HG03175 (cell line): Measurements from ENCODE around the gene SFSWAP.

Experiments
- ATAC-seq: cut with Tn5 transposase; IDR thresholded peaks from one replicate; pipeline ENCODE4 v1.9.1; 2021; ENCODE audit warnings: mild to moderate bottlenecking, moderate library complexity; ENCODE audit not compliant: unreplicated experiment

Gene SFSWAP

GRCh38 chr12:131784909-131785762, 74.2 kb downstream of the SFSWAP start:
- ATAC-seq = no peak

- no peak for ATAC-seq
Measured at GRCh38 chr12:131785763-131786330, 75.0 kb downstream of the SFSWAP start.

GRCh38 chr12:131786331-131786730, 75.4 kb downstream of the SFSWAP start:
- no peak for ATAC-seq

GRCh38 chr12:131787143-131787660, 76.3 kb downstream of the SFSWAP start:
- ATAC-seq = no peak

GRCh38 chr12:131788070-131788469, 77.2 kb downstream of the SFSWAP start:
- no peak for ATAC-seq

- no peak for ATAC-seq
Measured at GRCh38 chr12:131789638-131790037, 78.7 kb downstream of the SFSWAP start.

- ATAC-seq = no peak
Measured at GRCh38 chr12:131793243-131794022, 82.5 kb downstream of the SFSWAP start.

- ATAC-seq = no peak
Measured at GRCh38 chr12:131794061-131794460, 83.2 kb downstream of the SFSWAP start.

- no peak for ATAC-seq
Measured at GRCh38 chr12:131794573-131794972, 83.7 kb downstream of the SFSWAP start.

- no peak for ATAC-seq
Measured at GRCh38 chr12:131795064-131795463, 84.2 kb downstream of the SFSWAP start.

GRCh38 chr12:131795690-131796410, 85.0 kb downstream of the SFSWAP start:
- ATAC-seq = no peak

- ATAC-seq = no peak
Measured at GRCh38 chr12:131796411-131796736, 85.5 kb downstream of the SFSWAP start.

GRCh38 chr12:131796754-131797587, 86.1 kb downstream of the SFSWAP start:
- ATAC-seq = no peak

GRCh38 chr12:131797588-131797934, 86.7 kb downstream of the SFSWAP start:
- ATAC-seq = no peak

- ATAC-seq = no peak
Measured at GRCh38 chr12:131799195-131799594, 88.3 kb downstream of the SFSWAP start.

GRCh38 chr12:131799828-131800593, 89.1 kb downstream of the SFSWAP start:
- no peak for ATAC-seq

GRCh38 chr12:131800594-131801135, 89.8 kb downstream of the SFSWAP start:
- peak; percentile 40 for ATAC-seq

- no peak for ATAC-seq
Measured at GRCh38 chr12:131801254-131801866, 90.5 kb downstream of the SFSWAP start.
